Measurements from ENCODE around the gene LINC01488.

LINC01488 gene

DNA sequence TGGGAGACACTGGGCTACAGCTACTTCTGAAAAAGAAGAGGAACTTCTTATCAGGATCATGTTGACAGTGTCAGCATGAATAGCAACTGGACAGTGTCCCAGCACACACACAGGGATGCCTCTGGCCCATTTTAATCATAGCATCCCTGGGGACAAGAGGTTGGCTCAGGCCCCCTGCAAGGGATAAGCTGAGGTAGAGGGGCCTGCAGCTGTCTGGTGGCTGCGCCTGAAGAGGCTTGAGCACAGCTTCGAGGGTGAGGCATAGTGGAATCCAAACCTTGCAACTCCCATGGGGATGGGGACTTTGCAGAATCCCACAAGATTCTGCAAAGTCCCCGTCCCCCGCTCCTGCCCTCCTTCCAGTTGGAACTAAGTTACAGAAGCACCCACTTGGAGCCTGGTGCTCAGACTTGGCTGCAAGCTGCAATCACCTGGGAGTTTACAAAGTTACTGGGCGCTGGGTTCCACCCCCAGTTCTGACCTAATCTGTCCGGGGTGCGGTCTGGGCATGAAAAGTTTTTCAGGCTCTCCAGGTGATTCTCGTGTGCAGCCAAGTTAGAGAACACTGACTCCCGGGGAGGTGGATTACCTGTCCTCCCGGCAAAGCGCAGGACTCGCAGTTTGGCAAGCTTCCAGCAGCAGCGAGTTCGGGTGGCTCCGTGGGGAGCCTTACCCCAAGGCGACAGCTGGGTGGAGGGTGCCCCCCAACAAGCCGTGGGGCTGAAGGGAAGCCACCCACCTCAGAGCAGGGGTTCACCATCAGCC, 16.0 kb upstream of the LINC01488 start:
- Histone ChIP-seq H3K4me3 (ENCODE audit: insufficient read depth in 1 of 2, low read depth in 1 of 2, low read length in 2 of 2) (no peak overlapping the region), H4K8ac (ENCODE audit: low read length) (no peak overlapping the region), H3K36me3 (ENCODE audit: control insufficient read depth in 1 of 2, insufficient read depth in 2 of 2, low read depth in 1 of 2, low read length in 2 of 2) (no peaks in the 10 kb centered on the region), H2BK120ac (ENCODE audit: low read depth, low read length) (no peak overlapping the region), H3K27ac (ENCODE audit: low read length, poor library complexity, severe bottlenecking) (no peak overlapping the region), H2BK12ac (ENCODE audit: low read length in 2 of 2) (no peak overlapping the region), H3K4me1 (ENCODE audit: control insufficient read depth, insufficient read depth, low read depth, low read length) (no peaks in the 10 kb centered on the region), H3K18ac (ENCODE audit: low read depth in 1 of 2, low read length in 2 of 2) (no peak overlapping the region), H3K27me3 (ENCODE audit: control insufficient read depth in 1 of 2, insufficient read depth in 1 of 2, low read length in 2 of 2) (peaks cover 0 to 35% of the 10 kb centered on the region in 2 experiments), H3K9ac (ENCODE audit: low read length) (no peak overlapping the region), H2BK15ac (ENCODE audit: low read depth, poor library complexity, severe bottlenecking) (no peak overlapping the region), H2BK5ac (ENCODE audit: low read depth, low read length, poor library complexity, severe bottlenecking) (no peak overlapping the region), H2AFZ (ENCODE audit: low read depth, low read length) (no peak overlapping the region), H2AK5ac (ENCODE audit: low read length, severe bottlenecking) (no peak overlapping the region), H3K79me1 (replicated peaks; ENCODE audit: low read length, poor library complexity, severe bottlenecking) (no peaks in the 10 kb centered on the region), H4K91ac (ENCODE audit: low read length) (no peak overlapping the region), H3K23ac (ENCODE audit: low read length in 2 of 2) (no peak overlapping the region), H3K14ac (ENCODE audit: low read length in 2 of 2) (no peak overlapping the region), H3K9me3 (ENCODE audit: control insufficient read depth, low read length) (peaks cover 18% of the 10 kb centered on the region), H3K4ac (ENCODE audit: low read depth in 1 of 2, low read length in 2 of 2) (no peak overlapping the region), H3K4me2 (ENCODE audit: low read length, poor library complexity, severe bottlenecking) (no peak overlapping the region)
- WGBS = 93% methylated on average over 17 of the region's 17 CpGs
- DNase-seq = no peak

- no peak overlapping the region for H4K91ac ChIP-seq (ENCODE audit: low read length)
- H4K8ac ChIP-seq (ENCODE audit: low read length) = no peak overlapping the region
- WGBS = 96% methylated on average over 6 of the region's 6 CpGs
- no peak overlapping the region for H3K4ac ChIP-seq (ENCODE audit: low read depth in 1 of 2, low read length in 2 of 2)
- no peak overlapping the region for H3K9ac ChIP-seq (ENCODE audit: low read length)
- H2BK15ac ChIP-seq (ENCODE audit: low read depth, poor library complexity, severe bottlenecking) = no peak overlapping the region
- H2AFZ ChIP-seq (ENCODE audit: low read depth, low read length) = no peak overlapping the region
- no peak overlapping the region for H3K4me3 ChIP-seq (ENCODE audit: insufficient read depth in 1 of 2, low read depth in 1 of 2, low read length in 2 of 2)
- H3K27me3 ChIP-seq (ENCODE audit: control insufficient read depth in 1 of 2, insufficient read depth in 1 of 2, low read length in 2 of 2) = peaks cover 0 to 35% of the 10 kb centered on the region in 2 experiments
- H3K14ac ChIP-seq (ENCODE audit: low read length in 2 of 2) = no peak overlapping the region
- no peak overlapping the region for H2BK12ac ChIP-seq (ENCODE audit: low read length in 2 of 2)
- H3K4me2 ChIP-seq (ENCODE audit: low read length, poor library complexity, severe bottlenecking) = no peak overlapping the region
- H3K36me3 ChIP-seq (ENCODE audit: control insufficient read depth in 1 of 2, insufficient read depth in 2 of 2, low read depth in 1 of 2, low read length in 2 of 2) = no peaks in the 10 kb centered on the region
- no peak overlapping the region for H2AK5ac ChIP-seq (ENCODE audit: low read length, severe bottlenecking)
- H3K18ac ChIP-seq (ENCODE audit: low read depth in 1 of 2, low read length in 2 of 2) = no peak overlapping the region
- no peak overlapping the region for H2BK120ac ChIP-seq (ENCODE audit: low read depth, low read length)
- H3K4me1 ChIP-seq (ENCODE audit: control insufficient read depth, insufficient read depth, low read depth, low read length) = no peaks in the 10 kb centered on the region
- H3K23ac ChIP-seq (ENCODE audit: low read length in 2 of 2) = no peak overlapping the region
- H3K27ac ChIP-seq (ENCODE audit: low read length, poor library complexity, severe bottlenecking) = no peak overlapping the region
- peaks cover 14% of the 10 kb centered on the region for H3K9me3 ChIP-seq (ENCODE audit: control insufficient read depth, low read length)
- H2BK5ac ChIP-seq (ENCODE audit: low read depth, low read length, poor library complexity, severe bottlenecking) = no peak overlapping the region
- no peak for DNase-seq
- H3K79me1 ChIP-seq (replicated peaks; ENCODE audit: low read length, poor library complexity, severe bottlenecking) = no peaks in the 10 kb centered on the region
Observed at GRCh38 chr11:69466039-69466438, 15.4 kb upstream of the LINC01488 start.

- H4K91ac ChIP-seq (ENCODE audit: low read length) = no peak overlapping the region
- H3K4me3 ChIP-seq (ENCODE audit: insufficient read depth in 1 of 2, low read depth in 1 of 2, low read length in 2 of 2) = no peak overlapping the region
- no peak overlapping the region for H2AFZ ChIP-seq (ENCODE audit: low read depth, low read length)
- H2BK15ac ChIP-seq (ENCODE audit: low read depth, poor library complexity, severe bottlenecking) = no peak overlapping the region
- H3K79me1 ChIP-seq (replicated peaks; ENCODE audit: low read length, poor library complexity, severe bottlenecking) = no peaks in the 10 kb centered on the region
- H3K23ac ChIP-seq (ENCODE audit: low read length in 2 of 2) = no peak overlapping the region
- no peaks in the 10 kb centered on the region for H3K36me3 ChIP-seq (ENCODE audit: control insufficient read depth in 1 of 2, insufficient read depth in 2 of 2, low read depth in 1 of 2, low read length in 2 of 2)
- no peak overlapping the region for H3K14ac ChIP-seq (ENCODE audit: low read length in 2 of 2)
- H3K18ac ChIP-seq (ENCODE audit: low read depth in 1 of 2, low read length in 2 of 2) = no peak overlapping the region
- no peak overlapping the region for H2BK5ac ChIP-seq (ENCODE audit: low read depth, low read length, poor library complexity, severe bottlenecking)
- no peak overlapping the region for H3K4me2 ChIP-seq (ENCODE audit: low read length, poor library complexity, severe bottlenecking)
- no peak overlapping the region for H3K9ac ChIP-seq (ENCODE audit: low read length)
- H3K27me3 ChIP-seq (ENCODE audit: control insufficient read depth in 1 of 2, insufficient read depth in 1 of 2, low read length in 2 of 2) = peaks cover 0 to 28% of the 10 kb centered on the region in 2 experiments
- H3K27ac ChIP-seq (ENCODE audit: low read length, poor library complexity, severe bottlenecking) = no peak overlapping the region
- H3K9me3 ChIP-seq (ENCODE audit: control insufficient read depth, low read length) = peaks cover 2% of the 10 kb centered on the region
- no peak overlapping the region for H2AK5ac ChIP-seq (ENCODE audit: low read length, severe bottlenecking)
- H4K8ac ChIP-seq (ENCODE audit: low read length) = peak overlapping the region; percentile 33
- no peak overlapping the region for H2BK120ac ChIP-seq (ENCODE audit: low read depth, low read length)
- no peak overlapping the region for H3K4ac ChIP-seq (ENCODE audit: low read depth in 1 of 2, low read length in 2 of 2)
- no peaks in the 10 kb centered on the region for H3K4me1 ChIP-seq (ENCODE audit: control insufficient read depth, insufficient read depth, low read depth, low read length)
- DNase-seq = no peak
- WGBS = 100% methylated on average over 4 of the region's 4 CpGs
- H2BK12ac ChIP-seq (ENCODE audit: low read length in 2 of 2) = no peak overlapping the region
Observed at GRCh38 chr11:69467196-69467595, 14.3 kb upstream of the LINC01488 start.

- no peak overlapping the region for H3K9ac ChIP-seq (ENCODE audit: low read length)
- H3K4ac ChIP-seq (ENCODE audit: low read depth in 1 of 2, low read length in 2 of 2) = no peak overlapping the region
- H3K27ac ChIP-seq (ENCODE audit: low read length, poor library complexity, severe bottlenecking) = no peak overlapping the region
- H3K23ac ChIP-seq (ENCODE audit: low read length in 2 of 2) = no peak overlapping the region
- no peak overlapping the region for H3K14ac ChIP-seq (ENCODE audit: low read length in 2 of 2)
- no peak overlapping the region for H2AK5ac ChIP-seq (ENCODE audit: low read length, severe bottlenecking)
- no peak overlapping the region for H4K91ac ChIP-seq (ENCODE audit: low read length)
- WGBS = 97% methylated on average over 8 of the region's 9 CpGs
- no peak for DNase-seq
- no peak overlapping the region for H2BK120ac ChIP-seq (ENCODE audit: low read depth, low read length)
- no peaks in the 10 kb centered on the region for H3K79me1 ChIP-seq (replicated peaks; ENCODE audit: low read length, poor library complexity, severe bottlenecking)
- H2AFZ ChIP-seq (ENCODE audit: low read depth, low read length) = no peak overlapping the region
- H2BK15ac ChIP-seq (ENCODE audit: low read depth, poor library complexity, severe bottlenecking) = no peak overlapping the region
- H2BK5ac ChIP-seq (ENCODE audit: low read depth, low read length, poor library complexity, severe bottlenecking) = no peak overlapping the region
- peaks cover 4 to 24% of the 10 kb centered on the region in 2 experiments for H3K27me3 ChIP-seq (ENCODE audit: control insufficient read depth in 1 of 2, insufficient read depth in 1 of 2, low read length in 2 of 2)
- no peaks in the 10 kb centered on the region for H3K36me3 ChIP-seq (ENCODE audit: control insufficient read depth in 1 of 2, insufficient read depth in 2 of 2, low read depth in 1 of 2, low read length in 2 of 2)
- H3K4me2 ChIP-seq (ENCODE audit: low read length, poor library complexity, severe bottlenecking) = no peak overlapping the region
- no peaks in the 10 kb centered on the region for H3K9me3 ChIP-seq (ENCODE audit: control insufficient read depth, low read length)
- H4K8ac ChIP-seq (ENCODE audit: low read length) = no peak overlapping the region
- no peak overlapping the region for H3K18ac ChIP-seq (ENCODE audit: low read depth in 1 of 2, low read length in 2 of 2)
- no peak overlapping the region for H3K4me3 ChIP-seq (ENCODE audit: insufficient read depth in 1 of 2, low read depth in 1 of 2, low read length in 2 of 2)
- H2BK12ac ChIP-seq (ENCODE audit: low read length in 2 of 2) = peak overlapping the region in 1 of 2 experiments; percentile 35
- H3K4me1 ChIP-seq (ENCODE audit: control insufficient read depth, insufficient read depth, low read depth, low read length) = no peaks in the 10 kb centered on the region
Observed at GRCh38 chr11:69467646-69468045, 13.8 kb upstream of the LINC01488 start.
